Heart left ventricle (tissue), 13 donors: Measurements from ENCODE around the gene MED12L.

Source experiments
- POLR2A ChIP-seq, 2 donors: fragments of 450-650 bp; IDR thresholded peaks; one replicate each; pipeline ENCODE4 v1.6.1; 2017; ENCODE audit warnings: antibody characterized with exemption in 2 of 2, mild to moderate bottlenecking in 2 of 2, moderate library complexity in 2 of 2
- TF ChIP-seq, protein P1 (sequence below), 12 donors: fragments of 200-600 bp; sonication (generic) in 4 of 12; IDR thresholded peaks; one replicate each; pipeline versions ENCODE4 v1.5.0 to v1.8.0; 2018 to 2022; ENCODE audit warnings: antibody characterized with exemption in 12 of 12, mild to moderate bottlenecking in 5 of 12
- donor health status: ischemic (EF 13 %, LVEDD 7.1; RV severe dilation, severe dysfunction).
- donor health status: DM: no; HTN: yes; CAD: no.
- donor health status: DM: no; HTN: no; CAD: no.
- donor health status: ischemic (EF 25% LVEDD 6.9; RV normal size, moderate dysfunction).
- donor health status: ischemic (EF 25% LVEDD 5.7; RV mildly dilated, moderate dysfunction).
- donor health status: ischemic (EF 35%, LVEDD 5.7; RV mildly dilated, moderate dysfunction).
- donor health status: nonischemic (EF 11% LVEDD 7.7; RV severe dilation, severe dysfunction).
- donor health status: DM: yes; HTN: yes; CAD: no.
- donor health status: PGD.
- donor health status: ischemic (EF 29% LVEDD 5.4; RV normal size, mild dysfunction).
- donor health status: nonischemic (EF 23%, LVEDD 6.1; RV moderate dilation, normal function).

DNA sequence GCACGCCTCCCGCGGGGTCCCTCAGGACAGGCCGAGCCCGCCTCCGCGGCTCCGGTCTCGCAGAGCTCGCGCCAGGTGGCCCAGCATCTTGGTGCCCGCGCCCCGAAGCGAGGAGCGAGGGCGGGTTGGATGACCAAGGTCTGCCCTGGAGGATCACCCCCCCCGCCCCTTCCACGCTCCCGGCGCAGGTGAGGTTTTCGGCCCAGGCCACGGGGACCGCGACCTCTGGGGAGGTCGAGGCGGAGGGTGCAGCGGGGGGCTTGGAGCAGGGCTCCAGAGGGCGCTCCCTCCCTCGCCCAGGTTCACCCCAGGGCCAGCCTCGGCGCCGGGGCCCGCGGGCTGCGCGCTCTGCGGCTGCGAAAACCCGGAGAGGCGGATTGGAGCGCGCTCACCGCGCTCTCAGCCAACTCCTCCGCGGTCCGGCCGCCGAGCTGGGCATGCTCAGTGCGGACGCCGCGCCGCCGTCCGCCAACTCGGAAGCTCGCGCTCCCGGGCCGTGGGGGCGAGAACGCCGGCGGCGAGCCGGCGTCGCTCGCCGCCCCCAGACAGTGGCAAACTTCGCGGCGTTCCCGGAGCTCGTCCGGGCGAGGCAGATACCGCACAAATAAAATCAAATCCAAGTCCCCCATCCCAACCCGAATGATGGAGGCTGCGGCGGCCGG is at the start of gene MED12L:
- TF ChIP-seq, protein P1, sequence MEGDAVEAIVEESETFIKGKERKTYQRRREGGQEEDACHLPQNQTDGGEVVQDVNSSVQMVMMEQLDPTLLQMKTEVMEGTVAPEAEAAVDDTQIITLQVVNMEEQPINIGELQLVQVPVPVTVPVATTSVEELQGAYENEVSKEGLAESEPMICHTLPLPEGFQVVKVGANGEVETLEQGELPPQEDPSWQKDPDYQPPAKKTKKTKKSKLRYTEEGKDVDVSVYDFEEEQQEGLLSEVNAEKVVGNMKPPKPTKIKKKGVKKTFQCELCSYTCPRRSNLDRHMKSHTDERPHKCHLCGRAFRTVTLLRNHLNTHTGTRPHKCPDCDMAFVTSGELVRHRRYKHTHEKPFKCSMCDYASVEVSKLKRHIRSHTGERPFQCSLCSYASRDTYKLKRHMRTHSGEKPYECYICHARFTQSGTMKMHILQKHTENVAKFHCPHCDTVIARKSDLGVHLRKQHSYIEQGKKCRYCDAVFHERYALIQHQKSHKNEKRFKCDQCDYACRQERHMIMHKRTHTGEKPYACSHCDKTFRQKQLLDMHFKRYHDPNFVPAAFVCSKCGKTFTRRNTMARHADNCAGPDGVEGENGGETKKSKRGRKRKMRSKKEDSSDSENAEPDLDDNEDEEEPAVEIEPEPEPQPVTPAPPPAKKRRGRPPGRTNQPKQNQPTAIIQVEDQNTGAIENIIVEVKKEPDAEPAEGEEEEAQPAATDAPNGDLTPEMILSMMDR (IDR thresholded peaks at IDR 0.05) = peak in 2 of 12 donors; percentile 7 to 11
- no peak for TF ChIP-seq POLR2A (IDR thresholded peaks at IDR 0.05)
